Thyroid gland (tissue), 4 donors: ENCODE measurements around the gene LARGE1. TPM values are rescaled to one million over a fixed set of nuclear protein-coding genes. Genes with fewer than 3 reads are reported as not detected.

ENCODE experiments used
- DNase-seq, 2 donors: peaks; one replicate each; pipeline ENCODE4 v3.0.0-alpha.2; 2019
- H3K27ac ChIP-seq, 3 donors: fragments of 200-600 bp; sonication (generic); 1 replicate in 2 of 3; 2 replicates in 1 of 3; pipeline ENCODE4 v1.5.1; 2016 to 2019; ENCODE audit warnings: mild to moderate bottlenecking in 1 of 3, moderate library complexity in 1 of 3
- H3K27me3 ChIP-seq: fragments of 200-600 bp; sonication (generic); one replicate; pipeline ENCODE4 v1.5.1; 2019
- H3K36me3 ChIP-seq, 2 donors: fragments of 200-600 bp; sonication (generic); one replicate each; pipeline ENCODE4 v1.5.1; 2016 to 2019
- H3K4me1 ChIP-seq, 2 donors: fragments of 200-600 bp; sonication (generic); one replicate each; pipeline ENCODE4 v1.5.1; 2017 to 2019
- H3K4me3 ChIP-seq, 3 donors: fragments of 200-600 bp; sonication (generic); replicated peaks in 1 of 3; 1 replicate in 2 of 3; 2 replicates in 1 of 3; pipeline ENCODE4 v1.5.1; 2016; ENCODE audit warnings: mild to moderate bottlenecking in 1 of 3
- H3K9me3 ChIP-seq: fragments of 200-600 bp; sonication (generic); one replicate; pipeline ENCODE4 v1.5.1; 2017
- POLR2A ChIP-seq, 2 donors: fragments of 450-650 bp; IDR thresholded peaks; one replicate each; pipeline ENCODE4 v1.6.1; 2017; ENCODE audit warnings: antibody characterized with exemption in 2 of 2, mild to moderate bottlenecking in 2 of 2, moderate library complexity in 1 of 2
- WGBS, 2 donors: methylation state at CpG; one replicate each; pipeline ENCODE4 v1.1.5; 2017; 5-methylcytosine and 5-hydroxymethylcytosine counted together
- intact Hi-C: fragments of 100-400 bp; cut with DNase I; formaldehyde crosslinking; loops from one replicate; pipeline ENCODE4 v1.15.1; 2023
- total RNA-seq, 4 donors: library from RNA; depleted of rRNA; stranded (reverse); fragments of >200 nt; gene quantifications; one replicate each; pipeline ENCODE4 v1.2.3, GENCODE V29; 2016
- TF ChIP-seq, protein P1 (sequence below), 6 experiments: fragments of 200-600 bp in 3 of 6; fragments of 450-650 bp in 3 of 6; sonication (generic) in 3 of 6; IDR thresholded peaks; one replicate each; pipeline ENCODE4 v1.5.1; 2016 to 2019; ENCODE audit warnings: antibody characterized with exemption in 6 of 6, mild to moderate bottlenecking in 2 of 6, inconsistent platforms in 1 of 6, moderate library complexity in 1 of 6

The LARGE1 gene
- total RNA-seq, 4 donors from 2014 or later: 13.6 to 16.3 (median 15.1) TPM

DNA sequence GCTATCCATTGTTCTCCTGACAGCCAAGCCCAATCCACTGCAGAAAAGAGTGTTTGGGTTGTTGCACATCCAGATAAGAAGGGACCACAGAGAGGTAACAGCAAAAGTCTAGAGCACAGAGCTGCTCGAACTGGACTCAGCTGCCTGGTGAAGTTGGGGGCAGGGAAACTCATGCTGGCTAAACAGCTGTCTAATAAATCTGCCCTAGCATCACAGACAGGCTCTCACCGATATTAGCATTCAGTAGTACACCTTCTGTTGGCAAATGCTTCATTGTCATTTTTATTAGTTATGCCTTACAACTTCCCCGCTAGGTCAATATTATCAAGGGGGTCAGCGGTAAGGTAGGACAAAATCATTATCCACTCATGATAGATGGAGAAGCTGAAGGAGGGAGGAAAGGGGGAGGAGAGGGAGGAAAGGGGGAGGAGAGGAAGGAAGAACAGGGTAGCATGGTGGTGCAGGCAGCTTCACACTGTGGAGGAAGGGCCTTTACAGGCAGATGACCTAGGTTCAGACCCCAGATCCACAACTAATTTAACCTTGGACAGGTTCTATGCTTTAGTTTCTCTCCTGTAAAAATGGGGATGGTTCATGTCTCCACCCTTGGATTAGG lies 102.7 kb downstream of the LARGE1 start:
- TF ChIP-seq, protein P1, sequence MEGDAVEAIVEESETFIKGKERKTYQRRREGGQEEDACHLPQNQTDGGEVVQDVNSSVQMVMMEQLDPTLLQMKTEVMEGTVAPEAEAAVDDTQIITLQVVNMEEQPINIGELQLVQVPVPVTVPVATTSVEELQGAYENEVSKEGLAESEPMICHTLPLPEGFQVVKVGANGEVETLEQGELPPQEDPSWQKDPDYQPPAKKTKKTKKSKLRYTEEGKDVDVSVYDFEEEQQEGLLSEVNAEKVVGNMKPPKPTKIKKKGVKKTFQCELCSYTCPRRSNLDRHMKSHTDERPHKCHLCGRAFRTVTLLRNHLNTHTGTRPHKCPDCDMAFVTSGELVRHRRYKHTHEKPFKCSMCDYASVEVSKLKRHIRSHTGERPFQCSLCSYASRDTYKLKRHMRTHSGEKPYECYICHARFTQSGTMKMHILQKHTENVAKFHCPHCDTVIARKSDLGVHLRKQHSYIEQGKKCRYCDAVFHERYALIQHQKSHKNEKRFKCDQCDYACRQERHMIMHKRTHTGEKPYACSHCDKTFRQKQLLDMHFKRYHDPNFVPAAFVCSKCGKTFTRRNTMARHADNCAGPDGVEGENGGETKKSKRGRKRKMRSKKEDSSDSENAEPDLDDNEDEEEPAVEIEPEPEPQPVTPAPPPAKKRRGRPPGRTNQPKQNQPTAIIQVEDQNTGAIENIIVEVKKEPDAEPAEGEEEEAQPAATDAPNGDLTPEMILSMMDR (IDR thresholded peaks at IDR 0.05): no peak
- TF ChIP-seq POLR2A (IDR thresholded peaks at IDR 0.05): no peak
- Histone ChIP-seq H3K4me3 (no peak overlapping the region), H3K27me3 (no peaks in the 10 kb centered on the region), H3K9me3 (no peaks in the 10 kb centered on the region), H3K36me3 (no peaks in the 10 kb centered on the region), H3K27ac (no peak overlapping the region), H3K4me1 (no peaks in the 10 kb centered on the region)
- no peak for DNase-seq
- intact Hi-C loops: no loop called here
- WGBS, 2 donors: 86 to 91% methylated on average over 4 of the region's 4 CpGs

DNA sequence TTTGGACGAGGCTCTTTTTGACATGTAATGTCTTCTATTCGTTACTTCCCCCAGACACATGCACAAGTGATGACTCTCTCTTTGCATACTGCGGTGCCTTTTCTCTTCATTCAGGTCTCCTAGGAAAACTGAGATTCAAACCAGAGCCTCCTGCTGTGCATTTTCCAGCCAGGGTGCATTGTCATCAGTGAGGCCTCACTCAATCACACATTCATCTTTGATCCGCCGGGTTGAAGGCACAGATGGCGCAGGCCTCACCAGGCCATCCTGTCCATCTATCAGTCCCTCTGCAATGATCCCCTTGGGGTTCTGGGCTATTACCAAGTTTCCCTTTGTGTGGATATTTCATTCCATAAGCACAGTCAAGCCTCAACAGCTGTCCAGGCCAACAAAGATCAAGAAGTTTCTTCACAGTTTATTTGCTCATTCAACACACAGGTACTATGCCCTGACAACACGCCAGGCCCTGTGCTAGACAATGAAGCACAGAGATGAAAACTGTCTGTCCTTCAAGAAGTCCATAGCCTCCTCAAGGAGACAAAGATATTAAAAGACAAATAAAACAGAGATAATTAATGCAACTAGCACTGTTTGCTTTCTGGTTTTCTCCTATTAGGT lies 107.8 kb downstream of the LARGE1 start:
- H3K4me3 ChIP-seq: no peak overlapping the region
- TF ChIP-seq, protein P1 (IDR thresholded peaks at IDR 0.05): no peak
- no peak for TF ChIP-seq POLR2A (IDR thresholded peaks at IDR 0.05)
- no peak overlapping the region for H3K27ac ChIP-seq
- WGBS, 2 donors: 91 to 94% methylated on average over 7 of the region's 7 CpGs
- no peaks in the 10 kb centered on the region for H3K9me3 ChIP-seq
- H3K36me3 ChIP-seq: no peaks in the 10 kb centered on the region
- DNase-seq: no peak
- no peaks in the 10 kb centered on the region for H3K4me1 ChIP-seq
- H3K27me3 ChIP-seq: no peaks in the 10 kb centered on the region
- intact Hi-C loops: no loop called here

DNA sequence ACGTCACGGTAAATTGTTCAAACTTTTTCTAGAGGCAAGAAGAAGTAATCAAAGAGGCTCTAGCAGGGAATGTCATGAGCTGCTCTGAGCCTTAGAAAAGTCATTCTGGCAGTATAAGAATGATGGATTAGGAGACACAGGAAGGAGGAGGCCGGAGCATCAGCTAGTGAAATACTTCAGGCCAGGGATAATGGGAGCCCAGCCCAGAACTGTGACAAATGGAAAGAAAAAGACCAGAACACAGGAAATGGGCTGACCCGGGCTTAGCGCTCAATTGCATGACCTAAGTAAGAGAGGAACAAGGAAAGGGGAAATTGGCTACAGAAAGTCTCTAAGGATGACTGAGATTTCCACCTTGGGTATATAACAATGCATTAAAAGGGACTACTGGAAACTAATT lies 108.6 kb downstream of the LARGE1 start:
- H3K9me3 ChIP-seq: no peaks in the 10 kb centered on the region
- H3K27ac ChIP-seq: no peak overlapping the region
- H3K4me3 ChIP-seq: no peak overlapping the region
- intact Hi-C loops: no loop called here
- no peak for TF ChIP-seq POLR2A (IDR thresholded peaks at IDR 0.05)
- TF ChIP-seq, protein P1 (IDR thresholded peaks at IDR 0.05): no peak
- no peaks in the 10 kb centered on the region for H3K4me1 ChIP-seq
- DNase-seq: peak; percentile 12 to 15
- no peaks in the 10 kb centered on the region for H3K36me3 ChIP-seq
- no peaks in the 10 kb centered on the region for H3K27me3 ChIP-seq
- WGBS, 2 donors: 54 to 62% methylated on average over 5 of the region's 5 CpGs

DNA sequence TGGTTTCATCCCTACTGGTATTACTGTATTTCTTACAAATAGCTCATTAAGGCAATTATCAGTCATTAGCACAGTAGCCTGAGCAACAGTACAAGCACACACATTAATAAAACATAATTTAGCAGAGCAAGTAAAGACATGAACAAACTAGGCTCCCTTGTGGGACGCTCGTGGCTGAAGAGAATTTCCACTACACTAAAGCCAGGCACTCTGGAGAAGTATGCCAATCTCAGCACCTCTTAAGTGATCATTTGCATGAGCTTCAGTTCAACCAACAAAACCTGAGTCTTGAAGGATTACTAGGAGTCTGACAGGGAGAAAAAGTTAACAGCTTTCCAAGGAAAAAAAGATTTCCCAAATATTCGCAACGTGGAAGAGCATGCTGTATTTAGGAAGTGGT lies 109.1 kb downstream of the LARGE1 start:
- intact Hi-C loops: no loop called here
- WGBS, 2 donors: 56 to 63% methylated on average over 4 of the region's 4 CpGs
- Histone ChIP-seq H3K4me3 (no peak overlapping the region), H3K9me3 (no peaks in the 10 kb centered on the region), H3K27ac (peak overlapping the region in 1 of 3 donors; percentile 55), H3K36me3 (no peaks in the 10 kb centered on the region), H3K4me1 (no peaks in the 10 kb centered on the region), H3K27me3 (no peaks in the 10 kb centered on the region)
- DNase-seq: no peak
- TF ChIP-seq POLR2A (IDR thresholded peaks at IDR 0.05): no peak
- TF ChIP-seq, protein P1 (IDR thresholded peaks at IDR 0.05): no peak

DNA sequence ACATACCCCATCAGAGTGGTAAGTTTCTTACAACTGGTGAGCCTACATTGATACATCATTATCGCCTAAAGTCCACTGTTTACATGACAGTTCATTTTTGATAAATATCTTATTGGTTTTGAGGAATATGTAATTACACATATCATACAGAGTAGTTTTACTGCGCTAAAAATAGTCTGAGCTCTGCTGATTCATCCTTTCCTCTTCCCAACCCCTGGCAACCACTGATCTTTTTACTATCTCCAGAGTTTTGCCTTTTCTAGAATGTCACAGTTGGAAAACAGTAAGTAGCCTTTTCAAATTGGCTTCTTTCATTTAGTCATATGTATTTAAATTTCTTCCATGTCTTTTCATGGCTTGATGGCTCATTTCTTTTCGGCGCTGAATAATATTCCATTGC lies 112.8 kb downstream of the LARGE1 start:
- DNase-seq: no peak
- WGBS, 2 donors: 92% methylated on average over 4 of the region's 4 CpGs
- H3K4me3 ChIP-seq: no peak overlapping the region
- no peaks in the 10 kb centered on the region for H3K4me1 ChIP-seq
- H3K36me3 ChIP-seq: no peaks in the 10 kb centered on the region
- TF ChIP-seq, protein P1 (IDR thresholded peaks at IDR 0.05): no peak
- TF ChIP-seq POLR2A (IDR thresholded peaks at IDR 0.05): no peak
- intact Hi-C loops: no loop called here
- no peaks in the 10 kb centered on the region for H3K27me3 ChIP-seq
- H3K9me3 ChIP-seq: no peaks in the 10 kb centered on the region
- H3K27ac ChIP-seq: no peak overlapping the region
